IPS-15b (cell line): ENCODE measurements around the gene CA9.
A peak's percentile ranks its signal among the peaks of the same experiment; 100 is the strongest.

Source experiments
- H3K27me3 ChIP-seq: one replicate; pipeline ENCODE4 v1.6.1; 2013; ENCODE audit warnings: low read length; ENCODE audit not compliant: control insufficient read depth, insufficient read depth
- H3K36me3 ChIP-seq: one replicate; pipeline ENCODE4 v1.6.1; 2013; ENCODE audit warnings: low read length; ENCODE audit not compliant: control insufficient read depth, insufficient read depth
- H3K4me1 ChIP-seq: one replicate; pipeline ENCODE4 v1.6.1; 2013; ENCODE audit warnings: mild to moderate bottlenecking, low read length; ENCODE audit not compliant: control insufficient read depth, insufficient read depth
- H3K4me3 ChIP-seq: one replicate; pipeline ENCODE4 v1.5.1; 2013; ENCODE audit warnings: low read depth, low read length
- H3K9ac ChIP-seq: one replicate; pipeline ENCODE4 v1.6.1; 2013; ENCODE audit warnings: low read depth, mild to moderate bottlenecking, low read length
- H3K9me3 ChIP-seq: one replicate; pipeline ENCODE4 v1.6.1; 2013; ENCODE audit warnings: mild to moderate bottlenecking, low read length; ENCODE audit not compliant: control insufficient read depth, insufficient read depth

Gene CA9

GRCh38 chr9:35656348-35656747 is 17.4 kb upstream of the CA9 start:
- Histone ChIP-seq H3K36me3 (peaks cover 10% of the 10 kb centered on the region), H3K27me3 (peaks cover 8% of the 10 kb centered on the region), H3K4me3 (no peak overlapping the region), H3K4me1 (peaks cover under 1% of the 10 kb centered on the region), H3K9me3 (no peaks in the 10 kb centered on the region), H3K9ac (no peak overlapping the region)

GRCh38 chr9:35656831-35657545 is 16.7 kb upstream of the CA9 start:
- Histone ChIP-seq H3K4me1 (no peaks in the 10 kb centered on the region), H3K9ac (peak overlapping the region; percentile 4)

DNA sequence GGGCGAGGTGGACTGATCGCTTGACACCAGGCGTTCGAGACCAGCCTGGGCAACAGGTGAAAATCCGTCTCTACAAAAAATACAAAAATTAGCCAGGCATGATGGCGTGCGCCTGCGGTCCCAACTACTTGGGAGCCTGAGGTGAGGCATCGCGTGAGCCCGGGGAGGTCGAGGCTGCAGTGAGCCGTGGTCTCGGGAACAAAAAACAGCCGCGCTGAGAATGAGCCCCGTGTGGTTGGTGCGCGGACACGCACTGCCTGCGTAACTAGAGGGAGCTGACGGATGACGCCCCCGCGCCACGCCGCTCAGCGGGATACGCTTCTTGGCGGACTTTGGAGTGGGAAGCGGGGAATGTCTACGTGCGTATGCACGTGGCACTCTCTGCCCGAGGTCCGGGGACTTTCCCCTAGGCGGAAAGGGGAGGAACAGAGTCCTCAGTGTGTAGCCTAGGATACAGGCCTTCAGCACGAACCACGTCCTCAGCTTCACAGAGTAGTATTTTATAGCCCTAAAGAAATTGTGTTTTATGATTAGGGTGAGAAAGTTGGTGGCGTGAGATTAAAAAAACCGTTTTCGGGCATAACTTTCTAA is 16.1 kb upstream of the CA9 start, which contains the start of gene RMRP:
TSS of gene RMRP (minus strand) at position 474 of the 591 bp plus-strand sequence.
- Histone ChIP-seq H3K36me3 (peaks cover 19% of the 10 kb centered on the region), H3K9ac (peak within 1 kb of the TSS; percentile 97), H3K9me3 (no peaks in the 10 kb centered on the region), H3K27me3 (peaks cover 8% of the 10 kb centered on the region), H3K4me3 (peak within 1 kb of the TSS; percentile 84), H3K4me1 (no peaks in the 10 kb centered on the region)

More at GRCh38 chr9:35656831-35657545, 16.7 kb upstream of the CA9 start:
- Histone ChIP-seq H3K27me3 (peaks cover 8% of the 10 kb centered on the region), H3K9me3 (no peaks in the 10 kb centered on the region), H3K36me3 (peaks cover 13% of the 10 kb centered on the region), H3K4me3 (peak overlapping the region; percentile 84)

DNA sequence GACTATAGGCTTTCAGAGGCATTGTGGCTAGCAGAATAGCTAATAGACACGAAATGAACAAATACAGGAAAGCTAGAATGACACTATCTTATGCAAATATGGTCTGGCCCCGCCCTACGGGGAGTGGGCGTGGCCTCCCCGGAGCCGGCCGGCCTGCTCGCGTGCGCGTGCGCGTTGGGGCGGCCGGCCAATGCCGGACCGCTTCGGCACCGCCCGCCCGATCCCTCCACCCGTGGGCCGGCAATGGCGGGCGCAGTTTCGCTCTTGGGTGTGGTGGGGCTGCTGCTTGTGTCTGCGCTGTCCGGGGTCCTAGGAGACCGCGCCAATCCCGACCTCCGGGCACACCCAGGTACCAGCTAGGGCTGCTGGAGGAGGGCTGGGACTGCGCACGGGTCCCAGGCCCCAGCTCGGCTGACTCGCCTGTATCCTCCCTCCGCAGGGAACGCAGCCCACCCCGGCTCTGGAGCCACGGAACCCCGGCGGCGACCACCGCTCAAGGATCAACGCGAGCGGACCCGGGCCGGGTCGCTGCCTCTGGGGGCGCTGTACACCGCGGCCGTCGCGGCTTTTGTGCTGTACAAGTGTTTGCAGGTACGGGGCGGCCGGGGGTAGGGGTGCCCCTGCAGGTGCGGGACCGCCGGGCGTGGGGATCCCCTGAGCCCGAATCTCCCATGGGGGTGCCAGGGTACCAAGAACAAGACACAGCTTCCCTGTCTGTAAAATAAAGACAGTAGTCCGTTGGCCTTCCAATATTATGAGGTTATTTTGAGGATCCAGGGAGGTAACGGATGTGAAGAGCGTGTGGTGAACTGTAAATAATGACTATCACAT is 15.4 kb upstream of the CA9 start, which contains the start of gene CCDC107:
TSS of gene CCDC107 (plus strand) at position 156 of the 831 bp plus-strand sequence. CDS start at position 244, 88 bp downstream.
- H3K4me1 ChIP-seq, result no peaks in the 10 kb centered on the region
- H3K4me3 ChIP-seq, result peak within 1 kb of the TSS; percentile 84
- peaks cover 26% of the 10 kb centered on the region for H3K36me3 ChIP-seq
- peaks cover 8% of the 10 kb centered on the region for H3K27me3 ChIP-seq
- H3K9ac ChIP-seq, result peak within 1 kb of the TSS; percentile 97
- H3K9me3 ChIP-seq, result no peaks in the 10 kb centered on the region

DNA sequence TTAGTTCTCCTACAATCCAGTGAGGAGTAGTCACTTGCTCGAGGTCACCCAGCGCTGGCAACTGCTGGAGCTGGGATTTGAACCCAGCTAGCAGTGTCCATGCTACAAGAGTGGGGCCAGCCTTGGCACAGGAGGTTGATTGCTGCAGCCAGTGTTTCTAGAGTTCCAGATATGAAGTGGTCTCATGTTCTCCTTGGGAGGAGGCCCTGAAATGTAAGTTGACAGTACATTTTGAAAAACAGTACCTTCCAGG is 14.8 kb upstream of the CA9 start:
- Histone ChIP-seq H3K4me1 (peaks cover 3% of the 10 kb centered on the region), H3K27me3 (peaks cover 8% of the 10 kb centered on the region), H3K9me3 (no peaks in the 10 kb centered on the region), H3K4me3 (peak overlapping the region; percentile 84), H3K9ac (peak overlapping the region; percentile 97), H3K36me3 (peaks cover 27% of the 10 kb centered on the region)

DNA sequence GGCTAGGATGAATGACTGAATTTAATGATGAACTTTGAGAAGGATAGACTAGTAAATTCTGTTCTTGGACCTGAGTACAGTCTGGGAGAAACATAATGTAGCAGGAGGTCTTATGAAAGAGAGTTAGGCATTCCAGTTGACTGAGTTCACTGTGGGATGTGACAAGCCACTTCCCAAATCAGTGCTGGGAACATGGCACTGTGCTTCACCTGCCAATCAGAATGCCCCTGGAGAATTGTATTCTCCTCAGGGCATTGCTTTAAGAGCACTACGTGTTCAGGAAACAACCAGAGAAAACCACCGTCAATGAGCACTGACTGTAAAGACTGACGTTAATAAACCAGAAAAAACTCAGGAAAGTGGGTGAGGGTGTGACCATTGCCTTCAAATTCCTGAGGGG is 14.4 kb upstream of the CA9 start:
- H3K36me3 ChIP-seq, result peaks cover 27% of the 10 kb centered on the region
- no peaks in the 10 kb centered on the region for H3K9me3 ChIP-seq
- H3K27me3 ChIP-seq, result peaks cover 8% of the 10 kb centered on the region
- H3K9ac ChIP-seq, result no peak overlapping the region
- peaks cover 6% of the 10 kb centered on the region for H3K4me1 ChIP-seq
- H3K4me3 ChIP-seq, result peak overlapping the region; percentile 84

GRCh38 chr9:35660966-35661415 is 12.7 kb upstream of the CA9 start:
- peaks cover 7% of the 10 kb centered on the region for H3K4me1 ChIP-seq
- peaks cover 7% of the 10 kb centered on the region for H3K27me3 ChIP-seq
- peaks cover 27% of the 10 kb centered on the region for H3K36me3 ChIP-seq
- no peak overlapping the region for H3K4me3 ChIP-seq
- no peaks in the 10 kb centered on the region for H3K9me3 ChIP-seq
- no peak overlapping the region for H3K9ac ChIP-seq

DNA sequence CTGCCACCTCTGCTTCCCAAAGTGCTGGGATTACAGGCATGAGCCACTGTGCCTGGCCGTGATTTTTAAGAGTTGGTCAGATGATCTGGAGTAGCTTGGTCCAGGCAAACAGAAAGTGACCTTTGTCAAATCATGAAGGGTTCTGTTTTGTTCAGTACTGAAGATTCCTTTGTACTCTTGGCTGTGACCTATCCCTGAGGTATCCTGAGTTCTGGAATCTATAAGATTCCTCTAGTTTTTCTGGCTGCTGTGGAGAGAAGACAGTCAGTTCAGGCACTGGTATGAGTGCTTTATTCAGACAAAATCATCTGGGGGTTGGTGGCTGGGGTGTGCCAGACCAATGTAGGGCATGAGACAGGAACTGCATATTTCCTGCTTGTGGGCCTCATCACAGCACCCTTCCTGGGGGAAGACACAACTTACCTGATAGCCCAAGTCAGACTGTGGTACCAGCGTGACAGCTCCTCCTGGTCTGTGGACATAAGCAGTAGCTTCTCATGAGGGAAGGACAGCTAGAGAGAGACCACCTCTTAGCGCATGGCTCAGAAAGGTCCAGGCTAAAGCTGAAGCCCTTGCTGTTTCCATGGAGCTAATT is 11.9 kb upstream of the CA9 start:
- no peaks in the 10 kb centered on the region for H3K9me3 ChIP-seq
- no peak overlapping the region for H3K9ac ChIP-seq
- peaks cover 27% of the 10 kb centered on the region for H3K36me3 ChIP-seq
- peaks cover 7% of the 10 kb centered on the region for H3K4me1 ChIP-seq
- H3K4me3 ChIP-seq, result no peak overlapping the region
- no peaks in the 10 kb centered on the region for H3K27me3 ChIP-seq

- H3K4me1 ChIP-seq, result peaks cover 7% of the 10 kb centered on the region
- H3K4me3 ChIP-seq, result no peak overlapping the region
- no peaks in the 10 kb centered on the region for H3K9me3 ChIP-seq
- H3K9ac ChIP-seq, result no peak overlapping the region
- peaks cover 27% of the 10 kb centered on the region for H3K36me3 ChIP-seq
- no peaks in the 10 kb centered on the region for H3K27me3 ChIP-seq
These were observed 11.3 kb upstream of the CA9 start for GRCh38 chr9:35662437-35662836.

- Histone ChIP-seq H3K4me1 (peaks cover 7% of the 10 kb centered on the region), H3K4me3 (peak within 1 kb of the TSS; percentile 92), H3K27me3 (no peaks in the 10 kb centered on the region)
These were observed 8.9 kb upstream of the CA9 start, which contains the start of gene ARHGEF39 for GRCh38 chr9:35664531-35665470. Gene ARHGEF39 (minus strand): TSS chr9:35665195. CDS start chr9:35665169, 26 bp downstream.

More at GRCh38 chr9:35664531-35665470, 8.9 kb upstream of the CA9 start, which contains the start of gene ARHGEF39:
- peak within 1 kb of the TSS; percentile 94 for H3K9ac ChIP-seq
- H3K9me3 ChIP-seq, result no peaks in the 10 kb centered on the region
- H3K36me3 ChIP-seq, result peaks cover 27% of the 10 kb centered on the region
